GM21786 (cell line): ENCODE data around the gene ASH1L.
"Not testable (repeated sequence)": the region's sequence is repeated elsewhere in the genome, so short reads cannot be mapped to it uniquely, and the experiment has no call there.

Experiments used
- ATAC-seq: cut with Tn5 transposase; IDR thresholded peaks from one replicate; pipeline ENCODE4 v1.9.1; 2021; ENCODE audit not compliant: unreplicated experiment

Gene ASH1L

GRCh38 chr1:155454096-155454495 lies 108.5 kb downstream of the ASH1L start:
- ATAC-seq: no peak

- ATAC-seq: no peak
Measured at GRCh38 chr1:155453141-155453540, 109.5 kb downstream of the ASH1L start.

GRCh38 chr1:155451199-155451598 lies 111.4 kb downstream of the ASH1L start:
- ATAC-seq: no peak

GRCh38 chr1:155442431-155442830 lies 120.2 kb downstream of the ASH1L start:
- not testable (repeated sequence) for ATAC-seq

GRCh38 chr1:155437405-155437804 lies 125.2 kb downstream of the ASH1L start:
- ATAC-seq: no peak

- ATAC-seq: not testable (repeated sequence)
Measured at GRCh38 chr1:155433831-155434389, 128.7 kb downstream of the ASH1L start.

- not testable (repeated sequence) for ATAC-seq
Measured at GRCh38 chr1:155433128-155433830, 129.3 kb downstream of the ASH1L start.

- ATAC-seq: no peak
Measured at GRCh38 chr1:155424091-155424490, 138.5 kb downstream of the ASH1L start.

- ATAC-seq: no peak
Measured at GRCh38 chr1:155420788-155421187, 141.8 kb downstream of the ASH1L start.

GRCh38 chr1:155411840-155412239 lies 150.8 kb downstream of the ASH1L start:
- ATAC-seq: not testable (repeated sequence)

- no peak for ATAC-seq
Measured at GRCh38 chr1:155410931-155411330, 151.7 kb downstream of the ASH1L start.

GRCh38 chr1:155396874-155397476 lies 165.6 kb downstream of the ASH1L start:
- ATAC-seq: no peak

GRCh38 chr1:155392898-155393411 lies 169.6 kb downstream of the ASH1L start:
- no peak for ATAC-seq

GRCh38 chr1:155389826-155390225 lies 172.8 kb downstream of the ASH1L start:
- ATAC-seq: no peak

GRCh38 chr1:155385836-155386235 lies 176.8 kb downstream of the ASH1L start:
- ATAC-seq: not testable (repeated sequence)

- ATAC-seq: no peak
Measured at GRCh38 chr1:155383406-155383805, 179.2 kb downstream of the ASH1L start.

GRCh38 chr1:155379631-155380090 lies 182.9 kb downstream of the ASH1L start:
- no peak for ATAC-seq

GRCh38 chr1:155379180-155379579 lies 183.4 kb downstream of the ASH1L start:
- ATAC-seq: no peak

- no peak for ATAC-seq
Measured at GRCh38 chr1:155360051-155360450, 202.6 kb downstream of the ASH1L start.

GRCh38 chr1:155352631-155353030 lies 210.0 kb downstream of the ASH1L start:
- ATAC-seq: no peak

- ATAC-seq: no peak
Measured at GRCh38 chr1:155342842-155343241, 219.8 kb downstream of the ASH1L start.

GRCh38 chr1:155339515-155340097 lies 223.0 kb downstream of the ASH1L start:
- no peak for ATAC-seq
